NCI-H2029 (cell line): ENCODE measurements around the gene TRIP6.
A peak's percentile ranks its signal among the peaks of the same experiment; 100 is the strongest.

Source experiments
- DNase-seq: peaks from one replicate; lab custom pipeline; 2025; lab: John Stamatoyannopoulos, UW

Gene TRIP6

DNA sequence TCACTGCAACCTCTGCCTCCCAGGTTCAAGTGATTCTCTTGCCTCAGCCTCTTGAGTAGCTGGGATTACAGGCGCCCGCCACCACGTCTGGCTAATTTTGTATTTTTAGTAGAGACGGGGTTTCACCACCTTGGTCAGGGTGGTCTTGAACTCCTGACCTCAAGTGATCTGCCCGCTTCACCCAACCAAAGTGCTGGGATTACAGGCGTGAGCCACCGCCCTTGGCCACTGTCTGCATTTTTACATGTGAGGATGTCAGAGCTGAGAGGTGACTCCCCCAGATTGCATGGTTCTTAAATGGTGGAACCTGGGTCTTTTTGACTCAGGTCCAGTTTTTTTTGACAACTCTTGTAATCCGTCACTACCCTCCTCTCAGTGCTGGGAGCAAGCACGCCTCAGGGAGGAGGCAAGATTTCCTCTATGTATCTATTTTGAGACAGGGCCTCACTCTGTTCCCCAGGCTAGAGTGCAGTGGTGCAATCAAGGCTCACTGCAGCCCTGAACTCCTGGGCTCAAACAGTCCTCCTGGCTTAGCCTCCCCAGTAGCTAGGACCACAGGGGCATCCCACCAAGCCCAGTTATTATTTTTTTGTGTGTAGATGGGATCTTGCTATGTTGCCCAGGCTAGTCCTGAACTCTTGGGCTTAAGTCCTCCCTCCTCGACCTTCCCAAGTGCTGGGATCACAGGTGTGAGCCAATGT is 6.6 kb downstream of the TRIP6 start:
- no peak for DNase-seq

GRCh38 chr7:100874300-100874576 is 7.1 kb downstream of the TRIP6 start:
- DNase-seq: no peak

- peak; percentile 99 for DNase-seq
These were observed 7.6 kb downstream of the TRIP6 start, which contains the start of gene SRRT for GRCh38 chr7:100874577-100875355. TSS of gene SRRT (plus strand) at chr7:100875103. CDS start at chr7:100875591, 488 bp downstream.

- DNase-seq: peak; percentile 18
These were observed 8.2 kb downstream of the TRIP6 start for GRCh38 chr7:100875356-100875751.

DNA sequence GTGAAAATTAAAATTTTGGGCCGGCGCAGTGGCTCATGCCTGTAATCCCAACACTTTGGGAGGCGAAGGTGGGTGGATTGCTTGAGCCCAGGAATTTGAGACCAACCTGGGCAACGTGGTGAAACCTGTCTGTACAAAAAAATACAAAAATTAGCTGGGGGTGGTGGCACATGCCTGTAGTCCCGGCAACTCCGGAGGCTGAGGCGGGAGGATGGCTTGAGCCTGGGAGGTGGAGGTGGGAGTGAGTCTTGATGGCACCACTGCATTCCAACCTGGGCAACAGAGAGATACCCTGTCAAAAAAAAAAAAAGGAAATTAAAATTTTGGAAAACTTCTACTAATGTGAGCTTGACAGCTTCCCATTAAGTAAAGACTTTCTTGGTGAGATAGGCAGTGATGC is 10.8 kb downstream of the TRIP6 start:
- DNase-seq: no peak

DNA sequence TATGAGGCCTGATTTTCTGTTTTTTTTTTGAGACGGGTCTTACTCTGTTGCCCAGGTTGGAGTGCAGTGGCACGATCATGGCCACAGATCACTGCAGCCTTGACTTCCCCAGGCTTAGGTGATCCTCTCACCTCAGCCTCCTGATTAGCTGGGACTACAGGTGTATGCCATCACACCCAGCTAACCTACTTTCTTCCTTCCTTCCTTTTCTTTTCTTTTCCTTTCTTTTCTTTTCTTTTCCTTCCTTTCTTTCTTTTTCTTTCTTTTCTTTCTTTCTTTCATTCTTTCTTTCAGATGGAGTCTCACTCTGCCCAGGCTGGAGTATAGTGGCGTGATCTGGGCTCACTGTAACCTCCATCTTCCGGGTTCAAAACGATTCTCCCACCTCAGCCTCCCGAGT is 11.5 kb downstream of the TRIP6 start:
- DNase-seq: no peak

GRCh38 chr7:100879685-100880261 is 12.6 kb downstream of the TRIP6 start:
- no peak for DNase-seq

GRCh38 chr7:100880645-100881044 is 13.5 kb downstream of the TRIP6 start:
- no peak for DNase-seq

DNA sequence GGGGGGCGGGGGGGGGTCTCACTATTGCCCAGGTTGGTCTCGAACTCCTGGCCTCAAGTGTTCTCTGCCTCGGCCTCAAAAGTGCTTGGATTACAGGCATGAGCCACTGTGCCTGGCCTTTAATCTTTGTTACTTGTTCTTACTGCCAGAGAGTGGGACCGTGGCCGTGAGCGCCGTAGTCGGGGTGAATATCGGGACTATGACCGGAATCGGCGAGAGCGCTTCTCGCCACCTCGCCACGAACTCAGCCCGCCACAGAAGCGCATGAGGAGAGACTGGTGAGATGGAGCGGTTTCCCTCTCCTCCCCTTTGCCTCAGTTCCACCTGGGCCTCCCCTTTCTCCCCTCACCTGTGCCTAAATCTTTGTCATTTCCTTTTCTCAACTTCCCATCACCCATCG is 13.9 kb downstream of the TRIP6 start:
- no peak for DNase-seq

DNA sequence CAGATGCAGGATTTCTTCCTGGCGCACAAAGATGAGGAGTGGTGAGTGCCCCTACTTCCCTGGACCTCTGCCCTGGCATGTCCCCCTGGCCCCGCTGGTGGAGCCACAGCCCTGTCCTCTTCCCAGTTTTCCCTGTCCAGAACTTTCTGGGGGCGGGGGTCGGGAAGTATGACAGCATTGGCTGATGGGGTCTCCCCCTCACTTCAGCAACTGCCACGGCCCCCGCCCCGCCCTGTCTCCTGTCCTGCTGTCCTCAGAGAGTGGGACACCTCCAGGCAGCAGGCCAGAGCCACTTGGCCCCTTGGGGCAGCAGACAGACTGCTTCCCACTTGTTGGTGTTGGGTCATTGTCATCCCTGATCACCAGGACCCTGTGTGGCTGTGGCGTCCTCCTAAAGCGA is 15.0 kb downstream of the TRIP6 start:
- DNase-seq: no peak

DNA sequence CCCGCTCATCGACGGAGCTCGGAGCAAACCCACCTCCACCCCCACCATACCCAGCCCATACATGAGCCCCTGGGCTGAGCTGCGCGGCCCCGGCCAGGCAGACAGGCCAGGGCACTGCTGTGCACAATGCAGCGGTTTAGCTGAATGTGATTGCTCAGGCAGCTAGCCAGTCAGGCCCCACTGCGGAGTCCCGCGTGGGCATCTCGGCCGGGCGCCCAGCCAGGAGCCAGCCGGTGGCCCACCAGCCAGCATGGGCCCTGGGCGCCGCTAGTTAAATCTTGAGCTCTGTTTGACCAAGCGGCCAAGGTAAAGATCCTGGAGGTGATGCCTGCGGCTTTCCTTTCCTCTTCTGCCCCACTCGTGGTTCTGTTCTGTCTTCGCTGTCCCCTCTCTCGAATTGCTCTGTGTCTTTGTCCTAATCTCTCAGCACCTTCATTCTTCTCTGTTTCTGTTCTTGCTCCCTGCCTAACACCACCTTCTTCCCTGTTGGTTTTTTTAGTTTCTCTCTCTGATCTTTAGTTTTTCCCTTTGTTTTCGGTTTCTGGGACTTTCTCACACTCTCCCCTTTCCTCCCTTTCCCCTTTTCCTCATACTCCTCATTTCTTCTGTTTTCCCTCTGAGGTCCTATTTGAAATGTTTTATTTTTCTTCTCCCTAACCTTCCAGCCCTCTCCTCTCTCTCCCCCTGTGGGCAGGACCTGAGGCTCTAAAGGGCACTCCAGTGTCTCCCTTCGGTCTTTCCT is 15.8 kb downstream of the TRIP6 start:
- DNase-seq: no peak

- DNase-seq: no peak
These were observed 17.7 kb downstream of the TRIP6 start for GRCh38 chr7:100884736-100885439.

DNA sequence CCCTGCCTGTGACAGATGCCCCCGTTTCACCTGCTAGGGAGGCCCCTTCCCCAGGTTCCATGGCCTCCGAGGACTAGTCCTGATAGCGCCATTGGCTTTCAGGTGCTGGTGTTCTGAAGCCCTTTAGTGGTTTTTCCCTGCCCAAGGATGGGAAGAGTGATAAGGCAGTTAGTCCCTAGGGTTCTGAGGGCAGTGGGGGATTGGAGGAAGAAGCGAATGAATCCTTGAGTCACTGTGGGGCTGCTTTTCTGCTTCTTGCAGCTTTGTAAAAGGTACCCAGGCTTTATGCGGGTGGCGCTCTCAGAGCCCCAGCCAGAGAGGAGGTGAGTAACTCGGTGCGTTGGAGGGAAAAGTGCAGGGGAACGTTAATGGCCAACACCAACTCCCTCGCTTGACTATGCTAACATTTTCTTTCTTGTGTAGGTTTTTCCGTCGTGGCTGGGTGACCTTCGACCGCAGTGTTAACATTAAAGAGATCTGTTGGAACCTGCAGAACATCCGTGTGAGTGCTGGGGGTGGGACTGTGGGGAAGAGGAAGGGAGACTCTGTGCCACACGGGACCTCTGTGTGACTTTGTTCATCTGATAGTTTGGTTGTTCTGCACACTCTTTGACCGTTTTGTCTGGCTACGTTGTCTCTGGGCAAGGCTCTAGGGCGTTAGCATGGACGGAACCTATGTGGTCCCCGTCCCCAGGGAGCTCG is 18.4 kb downstream of the TRIP6 start:
- no peak for DNase-seq

GRCh38 chr7:100886142-100886935 is 19.2 kb downstream of the TRIP6 start:
- DNase-seq: no peak

GRCh38 chr7:100886936-100887515 is 19.8 kb downstream of the TRIP6 start:
- DNase-seq: no peak

GRCh38 chr7:100887516-100888290 is 20.5 kb downstream of the TRIP6 start:
- no peak for DNase-seq

DNA sequence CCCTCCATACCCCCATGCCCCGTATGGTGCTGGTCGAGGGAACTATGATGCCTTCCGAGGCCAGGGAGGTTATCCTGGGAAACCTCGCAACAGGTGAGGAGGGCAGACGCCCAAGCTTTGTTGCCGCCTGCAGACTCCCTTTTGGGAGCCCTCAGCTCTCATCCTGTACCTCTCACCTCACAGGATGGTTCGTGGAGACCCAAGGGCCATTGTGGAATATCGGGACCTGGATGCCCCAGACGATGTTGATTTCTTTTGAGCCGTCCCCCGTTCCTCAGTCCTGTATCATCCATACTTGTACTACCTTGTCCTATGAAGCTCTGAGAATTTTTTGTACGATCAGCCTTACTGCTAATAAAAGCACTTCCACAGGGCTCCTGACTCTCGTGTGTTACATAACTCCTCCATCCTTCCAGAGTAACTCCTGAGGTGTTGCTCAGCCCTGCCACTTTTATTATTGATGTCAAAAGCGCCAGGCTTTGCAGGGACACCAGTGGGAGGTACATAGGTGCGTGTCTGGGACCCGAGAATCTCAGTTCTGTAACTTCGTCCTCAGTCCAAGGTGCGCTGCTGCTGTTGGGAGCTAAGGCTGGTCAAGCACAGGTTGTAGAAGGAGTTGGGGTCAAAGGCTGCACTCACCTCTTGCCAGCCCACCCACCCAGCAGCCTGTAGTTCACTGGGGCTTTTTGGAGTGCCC is 21.3 kb downstream of the TRIP6 start:
- no peak for DNase-seq

DNA sequence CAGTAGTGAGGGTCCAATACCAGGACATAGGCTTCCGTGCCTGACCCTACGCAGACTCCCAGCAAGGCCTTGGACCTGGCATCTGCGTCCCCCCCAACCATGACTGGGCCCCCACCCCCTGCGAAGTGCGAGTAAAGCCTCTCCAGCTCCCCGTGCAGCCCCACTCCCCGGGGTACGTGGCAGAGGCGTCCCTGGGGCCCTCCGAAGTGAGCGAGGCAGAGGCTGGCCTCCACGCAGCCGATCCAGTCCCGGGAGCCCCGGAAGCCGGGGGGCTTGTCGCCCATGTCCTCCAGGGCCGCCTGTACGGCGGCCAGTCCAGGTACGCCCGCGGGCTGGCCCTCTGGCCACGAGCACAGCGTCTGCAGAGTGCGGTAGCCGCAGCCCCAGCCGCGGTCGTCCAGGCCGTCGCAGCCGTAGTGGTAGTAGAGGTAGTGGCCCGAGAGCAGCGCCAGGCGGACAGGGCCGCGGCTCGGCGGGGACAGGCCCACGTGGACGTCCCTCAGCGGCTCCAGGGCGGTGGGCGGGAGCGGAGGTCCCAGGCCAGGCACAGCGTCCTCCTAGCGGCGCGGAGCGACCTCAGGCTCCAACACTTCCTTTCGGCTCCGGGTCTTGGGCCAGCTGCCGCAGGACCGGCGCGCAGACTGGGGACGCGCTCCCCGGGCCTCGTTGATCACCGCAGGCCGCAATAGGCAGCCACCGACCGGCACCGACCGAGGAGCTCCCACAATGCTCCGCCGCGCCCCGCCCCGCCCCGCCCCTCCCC is 22.0 kb downstream of the TRIP6 start, which contains the start of gene UFSP1:
UFSP1 (minus strand) TSS at position 728 of the 763 bp plus-strand sequence; CDS start at position 284, 444 bp downstream.
- DNase-seq: peak; percentile 63
